HG03469 (cell line): Measurements from ENCODE around the gene RETREG3.

Experiments used
- ATAC-seq: cut with Tn5 transposase; IDR thresholded peaks from one replicate; pipeline ENCODE4 v1.9.1; 2021; ENCODE audit warnings: mild to moderate bottlenecking, moderate library complexity, moderate number of reproducible peaks; ENCODE audit not compliant: unreplicated experiment

Gene RETREG3

DNA sequence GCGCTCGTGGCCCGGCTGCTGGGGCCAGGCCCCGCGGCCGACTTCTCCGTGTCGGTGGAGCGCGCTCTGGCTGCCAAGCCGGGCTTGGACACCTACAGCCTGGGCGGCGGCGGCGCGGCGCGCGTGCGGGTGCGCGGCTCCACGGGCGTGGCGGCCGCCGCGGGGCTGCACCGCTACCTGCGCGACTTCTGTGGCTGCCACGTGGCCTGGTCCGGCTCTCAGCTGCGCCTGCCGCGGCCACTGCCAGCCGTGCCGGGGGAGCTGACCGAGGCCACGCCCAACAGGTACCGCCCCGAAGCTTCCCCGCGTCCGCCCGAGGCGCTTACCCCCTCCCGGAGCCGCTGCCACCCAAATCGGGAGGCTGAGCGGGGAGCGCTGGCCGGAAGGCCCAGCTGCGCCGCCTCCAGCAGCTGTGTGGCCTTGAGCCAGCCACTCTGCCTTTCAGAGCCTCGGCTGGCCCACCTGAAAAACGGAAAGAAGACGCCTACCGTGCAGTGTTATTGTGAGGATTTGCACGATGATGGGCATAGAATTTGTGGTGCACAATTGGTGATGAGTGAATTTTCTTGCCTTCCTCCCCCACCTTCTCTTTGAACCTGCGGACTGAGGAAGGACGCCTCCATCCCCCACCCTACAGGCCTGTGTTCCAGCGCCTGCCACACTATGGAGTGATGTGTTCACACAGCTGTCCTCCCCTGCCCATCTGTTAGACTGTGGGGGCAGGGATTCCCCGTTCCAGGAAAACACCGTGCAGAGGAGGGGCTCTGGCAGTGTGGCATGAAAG is 72.6 kb downstream of the RETREG3 start:
- ATAC-seq: peak; percentile 28

DNA sequence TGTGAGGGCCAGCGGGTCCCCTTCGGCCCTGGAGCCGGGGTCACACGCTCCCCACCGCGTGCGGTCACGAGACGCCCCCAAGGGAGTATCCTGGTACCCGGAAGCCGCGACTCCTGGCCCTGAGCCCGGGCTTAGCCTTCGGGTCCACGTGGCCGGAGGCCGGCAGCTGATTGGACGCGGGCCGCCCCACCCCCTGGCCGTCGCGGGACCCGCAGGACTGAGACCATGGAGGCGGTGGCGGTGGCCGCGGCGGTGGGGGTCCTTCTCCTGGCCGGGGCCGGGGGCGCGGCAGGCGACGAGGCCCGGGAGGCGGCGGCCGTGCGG is 73.2 kb downstream of the RETREG3 start, which contains the start of gene NAGLU:
Gene NAGLU (plus strand): TSS at position 194 of the 324 bp plus-strand sequence. CDS start 32 bp downstream, at position 226.
- peak; percentile 61 for ATAC-seq

DNA sequence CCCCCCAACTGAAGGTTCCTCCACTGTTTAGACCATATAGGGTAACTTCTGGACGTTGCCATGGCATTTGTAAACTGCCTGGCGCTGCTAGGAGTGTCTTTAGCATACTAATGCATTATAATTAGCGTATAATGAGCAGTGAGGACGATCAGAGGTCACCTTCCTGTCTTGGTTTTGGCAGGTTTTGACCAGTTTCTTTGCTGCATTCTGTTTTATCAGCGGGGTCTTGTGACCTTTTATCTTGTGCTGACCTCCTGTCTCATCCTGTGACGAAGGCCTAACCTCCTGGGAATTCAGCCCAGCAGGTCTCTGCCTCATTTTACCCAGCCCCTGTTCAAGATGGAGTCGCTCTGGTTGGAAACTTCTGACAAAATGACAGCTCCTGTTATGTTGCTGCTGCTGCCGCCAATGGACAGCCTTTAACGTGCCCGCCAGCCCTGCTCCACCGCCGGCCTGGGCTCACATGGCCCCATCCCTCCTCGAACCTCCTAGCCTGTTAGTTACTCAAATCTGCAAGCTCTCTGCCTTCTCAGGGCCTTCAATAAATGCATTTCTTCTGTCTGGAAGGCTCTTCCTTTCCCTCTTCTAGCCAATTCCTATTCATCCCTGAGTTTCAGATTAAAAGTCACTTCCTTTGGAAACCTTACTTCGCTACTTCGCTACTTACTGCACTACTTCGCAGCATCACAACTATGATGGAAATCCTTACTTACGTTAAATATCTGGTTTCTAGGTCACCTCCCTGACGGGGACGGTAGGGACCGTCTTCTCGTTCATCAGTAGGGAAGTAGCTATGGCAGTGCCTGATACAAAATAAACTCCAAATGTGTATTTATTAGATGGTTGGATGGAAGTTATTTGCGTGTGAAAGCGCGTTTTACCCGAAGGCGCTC is 73.8 kb downstream of the RETREG3 start:
- no peak for ATAC-seq

DNA sequence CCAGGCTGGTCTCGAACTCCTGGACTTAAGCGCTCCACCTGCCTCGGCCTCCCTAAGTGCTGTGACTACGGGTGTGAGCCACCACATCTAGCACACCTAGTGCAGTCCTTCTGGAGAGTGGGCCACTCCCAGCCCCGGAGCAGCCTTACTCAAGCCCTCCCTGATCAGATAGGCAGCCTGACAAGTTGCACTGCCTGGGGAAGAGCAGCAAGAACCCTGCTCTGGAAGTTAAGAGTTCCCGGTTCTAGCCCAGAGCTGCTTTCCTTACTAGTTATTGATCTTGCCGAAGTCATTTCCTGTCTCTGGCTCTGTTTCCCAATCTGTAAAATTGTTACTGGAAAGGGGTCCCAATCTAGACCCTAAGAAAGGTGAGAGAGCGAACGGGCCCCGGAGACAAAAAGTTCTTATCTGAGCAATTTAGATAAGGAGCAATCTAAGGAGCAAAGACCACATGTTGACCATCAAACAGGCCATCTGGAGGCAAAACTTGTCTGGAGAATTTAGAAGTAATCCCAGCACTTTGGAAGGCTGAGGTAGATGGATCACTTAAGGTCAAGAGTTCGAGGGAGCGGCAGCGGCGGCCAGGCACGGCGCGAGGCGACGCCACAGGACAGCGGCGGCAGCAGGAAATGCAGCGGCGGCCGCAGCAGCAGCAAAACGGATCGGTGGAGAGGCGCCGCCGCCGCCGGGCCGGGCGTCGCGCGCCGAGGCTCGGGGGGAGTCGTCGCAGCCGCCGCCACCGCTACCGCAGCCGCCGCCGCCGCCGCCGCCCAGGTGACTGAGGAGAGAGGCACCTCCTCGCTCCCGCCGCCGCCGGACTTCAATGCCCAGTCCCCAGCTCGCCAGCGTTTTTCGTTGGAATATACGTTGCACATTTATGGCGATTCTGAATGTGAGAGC is 77.5 kb downstream of the RETREG3 start:
- no peak for ATAC-seq

DNA sequence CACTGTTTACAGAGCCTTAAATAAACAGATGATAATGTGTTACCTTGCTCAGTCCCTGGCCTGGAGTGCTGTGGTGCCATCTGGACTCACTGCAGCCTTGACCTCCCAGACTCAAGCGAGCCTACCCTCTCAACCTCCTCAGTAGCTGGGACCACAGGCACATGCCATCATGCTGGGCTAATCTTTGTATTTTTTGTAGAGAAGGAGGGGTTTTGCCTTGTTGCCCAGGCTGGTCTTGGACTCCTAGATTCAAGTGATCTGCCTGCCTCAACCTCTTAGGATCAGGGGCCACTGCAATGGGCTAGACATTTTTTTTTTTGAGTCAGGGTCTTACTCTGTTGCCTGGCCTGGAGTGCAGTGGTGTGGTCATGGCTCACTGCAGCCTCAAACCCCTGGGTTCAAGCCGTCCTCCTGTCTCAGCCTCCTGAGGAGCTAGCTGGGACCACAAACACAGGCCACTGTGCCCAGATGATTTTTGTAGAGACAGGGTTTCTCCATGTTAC is 78.2 kb downstream of the RETREG3 start:
- ATAC-seq: no peak
